H1 (cell line): ENCODE results near the gene LRRC27. TPM values are rescaled to one million over a fixed set of nuclear protein-coding genes. Genes with fewer than 3 reads are reported as not detected.

Source experiments
- CTCF ChIA-PET: fragments of 300-600 bp; sonication (Branson Sonifier 250); formaldehyde crosslinking; loops from one replicate; lab custom pipeline; 2021; ENCODE audit not compliant: partially characterized antibody; lab: Charles Lee
- POLR2A ChIA-PET: fragments of 300-600 bp; sonication (Branson Sonifier 250); formaldehyde crosslinking; loops from one replicate; lab custom pipeline; 2021; ENCODE audit warnings: inconsistent platforms; ENCODE audit not compliant: partially characterized antibody; lab: Charles Lee
- DNase-seq, 2 experiments: peaks; one replicate each; pipeline versions ENCODE4 v3.0.0 to v3.0.0-alpha.2; 2010 to 2022; ENCODE audit warnings: low spot score in 2 of 2, low read depth in 1 of 2, mixed read lengths in 1 of 2
- FAIRE-seq: peaks from 2 replicates; lab custom pipeline; 2011; peaks lifted over from hg19 to GRCh38; lab: Jason Lieb, UNC
- H2AFZ ChIP-seq: 2 replicates; pipeline ENCODE4 v1.8.1; 2012; ENCODE audit warnings: low read length, inconsistent platforms
- H2AK5ac ChIP-seq: 2 replicates; pipeline ENCODE4 v1.6.1; 2013; ENCODE audit warnings: low read depth, low read length
- H2BK120ac ChIP-seq: replicated peaks from 2 replicates; pipeline ENCODE3; 2013; ENCODE audit warnings: low read depth, low read length, inconsistent platforms
- H2BK12ac ChIP-seq: 2 replicates; pipeline ENCODE4 v1.6.1; 2013; ENCODE audit warnings: low read depth, low read length
- H2BK15ac ChIP-seq: 2 replicates; pipeline ENCODE4 v1.6.1; 2013; ENCODE audit warnings: low read length
- H2BK20ac ChIP-seq: 2 replicates; pipeline ENCODE4 v1.6.1; 2013; ENCODE audit warnings: low read length
- H2BK5ac ChIP-seq: 2 replicates; pipeline ENCODE4 v1.6.1; 2013; ENCODE audit warnings: low read depth, low read length
- H3K14ac ChIP-seq: 2 replicates; pipeline ENCODE4 v1.6.1; 2013; ENCODE audit warnings: inconsistent platforms; ENCODE audit not compliant: insufficient read length
- H3K18ac ChIP-seq: 2 replicates; pipeline ENCODE4 v1.6.1; 2013; ENCODE audit warnings: low read length; ENCODE audit errors: extremely low read depth
- H3K23ac ChIP-seq: 2 replicates; pipeline ENCODE4 v1.6.1; 2013; ENCODE audit warnings: inconsistent platforms; ENCODE audit not compliant: insufficient read length
- H3K23me2 ChIP-seq: 2 replicates; pipeline ENCODE4 v1.6.1; 2013; ENCODE audit warnings: low read depth, low read length
- H3K27ac ChIP-seq: 2 replicates; pipeline ENCODE4 v1.6.1; 2011; ENCODE audit warnings: low read depth, low read length, inconsistent platforms
- H3K27me3 ChIP-seq, 4 experiments: replicated peaks in 1 of 4; 1 replicate in 1 of 4; 2 replicates in 3 of 4; pipeline versions ENCODE4 v1.6.1 to v1.8.1; 2011 to 2013; ENCODE audit warnings: low read length in 3 of 4, mild to moderate bottlenecking in 3 of 4, inconsistent platforms in 2 of 4, mixed read lengths in 2 of 4, moderate library complexity in 1 of 4; ENCODE audit not compliant: control insufficient read depth in 3 of 4, insufficient read depth in 3 of 4; ENCODE audit errors: extremely low read depth in 1 of 4
- H3K36me3 ChIP-seq, 4 experiments: 2 replicates each; pipeline versions ENCODE4 v1.6.1 to v1.8.1; 2011 to 2013; ENCODE audit warnings: mild to moderate bottlenecking in 4 of 4, low read length in 3 of 4, moderate library complexity in 2 of 4, control low read depth in 1 of 4, inconsistent platforms in 1 of 4; ENCODE audit not compliant: insufficient read depth in 4 of 4, control insufficient read depth in 2 of 4
- H3K4ac ChIP-seq: replicated peaks from 2 replicates; pipeline ENCODE3; 2013; ENCODE audit warnings: low read length, low read depth, mixed read lengths, inconsistent platforms; ENCODE audit not compliant: insufficient read length
- H3K4me1 ChIP-seq, 4 experiments: replicated peaks in 1 of 4; 1 replicate in 1 of 4; 2 replicates in 3 of 4; pipeline versions ENCODE4 v1.6.1 to v1.8.1; 2011 to 2013; ENCODE audit warnings: low read length in 3 of 4, inconsistent platforms in 2 of 4, mixed read lengths in 1 of 4; ENCODE audit not compliant: insufficient read depth in 4 of 4, control insufficient read depth in 3 of 4
- H3K4me2 ChIP-seq, 2 experiments: 2 replicates each; pipeline versions ENCODE4 v1.6.1 to v1.8.1; 2011 to 2013; ENCODE audit warnings: low read depth in 2 of 2, low read length in 2 of 2, control low read depth in 1 of 2, inconsistent platforms in 1 of 2, mild to moderate bottlenecking in 1 of 2; ENCODE audit not compliant: insufficient read depth in 1 of 2
- H3K4me3 ChIP-seq, 4 experiments: fragments of 200-600, 300-600 bp in 1 of 4; sonication (generic), shearing (Covaris generic), sonication (Bioruptor Twin) in 1 of 4; 2 replicates each; pipeline versions ENCODE4 v1.5.1 to v1.8.1; 2011 to 2016; ENCODE audit warnings: low read length in 4 of 4, low read depth in 3 of 4, control low read depth in 2 of 4, inconsistent platforms in 2 of 4, mild to moderate bottlenecking in 2 of 4, mixed read lengths in 1 of 4, moderate library complexity in 1 of 4; ENCODE audit not compliant: insufficient read depth in 2 of 4; ENCODE audit errors: extremely low read depth in 1 of 4
- H3K56ac ChIP-seq: replicated peaks from 2 replicates; pipeline ENCODE3; 2013; ENCODE audit warnings: low read depth, mild to moderate bottlenecking, mixed read lengths, low read length, inconsistent platforms; ENCODE audit not compliant: insufficient read length
- H3K79me1 ChIP-seq: 2 replicates; pipeline ENCODE4 v1.6.1; 2013; ENCODE audit warnings: low read depth, low read length, control low read depth
- H3K79me2 ChIP-seq, 2 experiments: 2 replicates each; pipeline versions ENCODE4 v1.6.1 to v1.8.1; 2012 to 2013; ENCODE audit warnings: low read length in 2 of 2, mild to moderate bottlenecking in 2 of 2, inconsistent platforms in 1 of 2; ENCODE audit not compliant: insufficient read depth in 2 of 2, control insufficient read depth in 1 of 2
- H3K9ac ChIP-seq, 4 experiments: replicated peaks in 1 of 4; 1 replicate in 1 of 4; 2 replicates in 3 of 4; pipeline versions ENCODE4 v1.6.1 to v1.8.1; 2011 to 2013; ENCODE audit warnings: low read depth in 3 of 4, low read length in 3 of 4, control low read depth in 2 of 4, mild to moderate bottlenecking in 2 of 4, moderate library complexity in 2 of 4, inconsistent platforms in 1 of 4; ENCODE audit errors: extremely low read depth in 1 of 4
- H3K9me3 ChIP-seq, 2 experiments: 2 replicates each; pipeline versions ENCODE4 v1.6.1 to v1.8.1; 2012 to 2013; ENCODE audit warnings: mild to moderate bottlenecking in 2 of 2, moderate library complexity in 2 of 2, control low read depth in 1 of 2, inconsistent platforms in 1 of 2, low read depth in 1 of 2, low read length in 1 of 2, mixed read lengths in 1 of 2; ENCODE audit not compliant: insufficient read depth in 2 of 2
- H4K20me1 ChIP-seq, 2 experiments: replicated peaks in 1 of 2; 2 replicates each; pipeline versions ENCODE3 to v1.8.1; 2011 to 2013; ENCODE audit warnings: inconsistent platforms in 2 of 2, low read length in 2 of 2, mild to moderate bottlenecking in 1 of 2; ENCODE audit not compliant: insufficient read depth in 2 of 2, control insufficient read depth in 1 of 2
- H4K5ac ChIP-seq: 2 replicates; pipeline ENCODE4 v1.6.1; 2013; ENCODE audit warnings: low read length, low read depth, mixed read lengths, inconsistent platforms; ENCODE audit not compliant: insufficient read length
- H4K8ac ChIP-seq: 2 replicates; pipeline ENCODE4 v1.8.0; 2013; ENCODE audit warnings: mild to moderate bottlenecking, moderate library complexity, low read length, inconsistent platforms; ENCODE audit not compliant: insufficient read depth; ENCODE audit errors: extremely low read depth
- H4K91ac ChIP-seq: replicated peaks from 2 replicates; pipeline ENCODE3; 2013; ENCODE audit warnings: low read length, mixed read lengths, inconsistent platforms; ENCODE audit not compliant: insufficient read length
- ATF2 ChIP-seq: IDR thresholded peaks from 2 replicates; pipeline ENCODE4 v1.6.1; 2012; ENCODE audit warnings: low read length, inconsistent platforms
- BACH1 ChIP-seq: IDR thresholded peaks from 2 replicates; pipeline ENCODE4 v1.6.1; 2012; ENCODE audit warnings: low read length, improper control_type of control experiment
- CEBPB ChIP-seq: IDR thresholded peaks from 2 replicates; pipeline ENCODE4 v1.6.1; 2012; ENCODE audit warnings: low read depth, low read length
- E2F6 ChIP-seq: IDR thresholded peaks from 2 replicates; pipeline ENCODE4 v1.6.1; 2012; ENCODE audit warnings: inconsistent platforms
- EZH2 ChIP-seq: fragments of 200-600 bp; sonication (generic); IDR thresholded peaks from 2 replicates; pipeline ENCODE4 v1.7.1; 2012; ENCODE audit warnings: low read depth, mild to moderate bottlenecking, moderate library complexity, low read length, inconsistent platforms; ENCODE audit not compliant: severe bottlenecking
- GABPA ChIP-seq: IDR thresholded peaks from 2 replicates; pipeline ENCODE4 v1.6.1; 2011; ENCODE audit warnings: mild to moderate bottlenecking, low read length, moderate library complexity, borderline replicate concordance; ENCODE audit not compliant: insufficient read depth
- HDAC2 ChIP-seq, 2 experiments: fragments of 300-600 bp in 1 of 2; sonication (generic) in 1 of 2; IDR thresholded peaks; 2 replicates each; pipeline ENCODE4 v1.6.1; 2011 to 2012; ENCODE audit warnings: low read depth in 2 of 2, low read length in 2 of 2, mild to moderate bottlenecking in 2 of 2, moderate library complexity in 2 of 2, borderline replicate concordance in 1 of 2, inconsistent platforms in 1 of 2
- WGBS, 2 experiments: shearing (Covaris generic) in 1 of 2; methylation state at CpG; one replicate each; pipeline versions ENCODE4 v1.1.6 to v1.1.7; 2013 to 2015; ENCODE audit warnings: low lambda C conversion rate in 2 of 2, mixed read lengths in 2 of 2, inconsistent platforms in 1 of 2, low coverage in 1 of 2, missing lambda C conversion rate in 1 of 2; ENCODE audit not compliant: insufficient replicate concordance in 2 of 2, insufficient coverage in 1 of 2, insufficient read length in 1 of 2; ENCODE audit errors: extremely low coverage in 1 of 2, missing lambda C conversion rate in 1 of 2; 5-methylcytosine and 5-hydroxymethylcytosine counted together
- polyA plus RNA-seq, 7 experiments: library from polyadenylated mRNA; depleted of rRNA in 3 of 7; stranded (reverse) in 5 of 7; unstranded in 2 of 7; fragments of >200 nt in 5 of 7; fragments of 200-250 nt in 2 of 7; gene quantifications; 1 replicate in 5 of 7; 2 replicates in 1 of 7; 4 replicates in 1 of 7; pipeline versions ENCODE4 v1.2.1 to v1.2.3, GENCODE V29; 2011 to 2013; ENCODE audit warnings: missing spikeins in 2 of 7, mixed read lengths in 2 of 7
- total RNA-seq: library from RNA; stranded (reverse); fragmentation: NEBNext Ultra II Directional; extraction: Animal tissue kit (Norgen Biotek cat#: 25700); gene quantifications from 2 replicates; pipeline ENCODE4 v1.2.1, GENCODE V29; 2021

Gene LRRC27
- total and polyA plus RNA-seq, 2 of the 8 experiments (the other 6 are each of a cell fraction or from before 2014, with no cell fraction given): 1.2 to 3.8 TPM

GRCh38 chr10:132385389-132385667, 53.3 kb downstream of the LRRC27 start:
- Histone ChIP-seq H3K56ac (no peak overlapping the region), H3K4ac (no peak overlapping the region), H3K23me2 (no peaks in the 10 kb centered on the region), H3K79me1 (no peaks in the 10 kb centered on the region), H4K91ac (no peak overlapping the region), H3K9ac (no peak overlapping the region), H3K4me1 (peaks cover 0 to 12% (median 9%) of the 10 kb centered on the region in 4 experiments; a peak in 6 of 7 replicates), H3K18ac (no peak overlapping the region), H3K36me3 (no peaks in the 10 kb centered on the region), H3K4me2 (no peak overlapping the region), H3K79me2 (no peaks in the 10 kb centered on the region), H4K8ac (no peak overlapping the region), H2BK120ac (no peak overlapping the region), H2AK5ac (no peak overlapping the region), H3K14ac (no peak overlapping the region), H3K4me3 (no peak overlapping the region), H3K27ac (no peak overlapping the region), H2BK15ac (no peak overlapping the region), H2AFZ (no peak overlapping the region), H3K27me3 (no peaks in the 10 kb centered on the region), H4K5ac (no peak overlapping the region), H2BK20ac (no peak overlapping the region), H3K23ac (no peak overlapping the region), H3K9me3 (no peaks in the 10 kb centered on the region), H4K20me1 (no peaks in the 10 kb centered on the region), H2BK12ac (no peak overlapping the region), H2BK5ac (no peak overlapping the region)
- no peak for DNase-seq
- CTCF ChIA-PET: interaction anchor here (1.4 to 2.3 kb wide), 4 partner anchors 22 to 74 kb away, joined by 3 to 9 read pairs (median 4); no protein-coding TSS in a partner anchor
- TF ChIP-seq HDAC2 (IDR thresholded peaks at IDR 0.05; ENCODE audit: borderline replicate concordance in 1 of 2, low read depth in 2 of 2, low read length in 2 of 2) (no peak), EZH2 (no peak), GABPA (no peak), E2F6 (no peak), ATF2 (no peak), BACH1 (no peak), CEBPB (no peak)
- WGBS, 2 experiments: 92% methylated on average over 5 of the region's 5 CpGs; no CpG with 5 or more reads in 1 of the 2 experiments
- no peak for FAIRE-seq
- POLR2A ChIA-PET: no interaction called here
